Aorta (tissue), 5 donors: ENCODE data around the gene FBXO31. TPM values are rescaled to one million over a fixed set of nuclear protein-coding genes. Genes with fewer than 3 reads are reported as not detected.

Source experiments
- ATAC-seq: fragments of 200-7000 bp; cut with Tn5 transposase; one replicate; pipeline ENCODE4 v1.9.1; 2022; ENCODE audit warnings: moderate library complexity; ENCODE audit not compliant: low FRiP score
- DNase-seq, 2 donors: peaks; one replicate each; pipeline ENCODE4 v3.0.0-alpha.2; 2020
- H3K27ac ChIP-seq, 2 donors: one replicate each; pipeline ENCODE4 v1.5.1; 2013; ENCODE audit warnings: low read length in 2 of 2, mild to moderate bottlenecking in 2 of 2, moderate library complexity in 2 of 2, control low read depth in 1 of 2, inconsistent platforms in 1 of 2, low read depth in 1 of 2
- H3K27me3 ChIP-seq, 2 donors: one replicate each; pipeline ENCODE4 v1.6.1; 2013; ENCODE audit warnings: control low read depth in 1 of 2, low read length in 1 of 2, mild to moderate bottlenecking in 1 of 2, moderate library complexity in 1 of 2; ENCODE audit not compliant: insufficient read depth in 2 of 2, control insufficient read depth in 1 of 2
- H3K36me3 ChIP-seq, 2 donors: one replicate each; pipeline ENCODE4 v1.6.1; 2013; ENCODE audit warnings: control low read depth in 1 of 2, low read length in 1 of 2, mild to moderate bottlenecking in 1 of 2; ENCODE audit not compliant: insufficient read depth in 2 of 2, control insufficient read depth in 1 of 2
- H3K4me1 ChIP-seq, 2 donors: one replicate each; pipeline ENCODE4 v1.6.1; 2013; ENCODE audit warnings: low read length in 2 of 2, control low read depth in 1 of 2, mild to moderate bottlenecking in 1 of 2, moderate library complexity in 1 of 2; ENCODE audit not compliant: insufficient read depth in 2 of 2, control insufficient read depth in 1 of 2
- H3K4me3 ChIP-seq, 2 donors: one replicate each; pipeline ENCODE4 v1.5.1; 2013; ENCODE audit warnings: low read length in 2 of 2, control low read depth in 1 of 2, mild to moderate bottlenecking in 1 of 2
- H3K9me3 ChIP-seq: one replicate; pipeline ENCODE4 v1.6.1; 2013; ENCODE audit warnings: mild to moderate bottlenecking, low read length; ENCODE audit not compliant: control insufficient read depth
- WGBS, 2 donors: extraction: QIAGEN DNeasy Blood & Tissue Kit; methylation state at CpG; one replicate each; pipeline ENCODE4 v1.1.7; 2013; 5-methylcytosine and 5-hydroxymethylcytosine counted together
- intact Hi-C, 2 donors: fragments of 100-400 bp; cut with DNase I; formaldehyde crosslinking; loops; one replicate each; pipeline versions ENCODE4 v1.14.2 to v1.15.0; 2022
- polyA plus RNA-seq, 2 donors: library from polyadenylated mRNA; stranded (reverse); fragments of 200-250 nt; gene quantifications; one replicate each; pipeline ENCODE4 v1.2.3, GENCODE V29; 2013
- total RNA-seq, 2 donors: library from RNA; stranded (reverse); fragmentation: NEBNext Ultra II Directional; extraction: Animal tissue kit (Norgen Biotek cat#: 25700); gene quantifications; one replicate each; pipeline ENCODE4 v1.2.1, GENCODE V29; 2021
- donor health status: healthy with polysubstance abuse.
- donor health status: Bipolar disorder and iron deficiency.
- donor health status: DM: no; HTN: no; CAD: no.
- donor health status: DM: no; HTN: no; CAD: no.
- donor health status: DM: yes; HTN: yes; CAD: no.

The FBXO31 gene
- total and polyA plus RNA-seq, 4 donors, result 6.0 to 57.9 (median 41.1) TPM

DNA sequence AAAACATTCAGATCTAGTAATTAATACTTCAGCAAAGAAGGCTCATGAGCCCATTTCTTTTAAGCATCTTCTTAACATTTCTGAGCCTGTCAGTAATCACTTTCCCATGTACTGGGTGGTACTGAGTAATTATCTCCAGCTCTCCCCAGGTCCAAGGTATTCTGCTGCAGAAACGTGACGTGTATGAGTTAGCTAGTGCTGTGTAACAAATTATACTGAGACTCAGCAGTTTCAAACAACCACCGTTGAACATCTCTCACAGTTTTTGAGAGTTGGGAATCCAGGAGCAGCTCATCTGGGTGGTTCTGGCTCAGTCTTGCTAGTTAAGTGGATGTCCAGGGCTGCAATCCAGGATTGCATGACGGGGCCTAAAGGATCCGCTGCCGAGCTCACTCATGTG, 91.6 kb downstream of the FBXO31 start:
- WGBS, 2 donors, result 86 to 99% methylated on average over 6 of the region's 6 CpGs
- ATAC-seq, result no peak
- intact Hi-C loops, result no loop called here
- no peak for DNase-seq
- no peak overlapping the region for H3K27ac ChIP-seq
- H3K4me3 ChIP-seq, result no peak overlapping the region
- H3K4me1 ChIP-seq, result no peaks in the 10 kb centered on the region
- no peaks in the 10 kb centered on the region for H3K36me3 ChIP-seq
- H3K27me3 ChIP-seq, result no peaks in the 10 kb centered on the region
- H3K9me3 ChIP-seq, result peaks cover 2% of the 10 kb centered on the region

DNA sequence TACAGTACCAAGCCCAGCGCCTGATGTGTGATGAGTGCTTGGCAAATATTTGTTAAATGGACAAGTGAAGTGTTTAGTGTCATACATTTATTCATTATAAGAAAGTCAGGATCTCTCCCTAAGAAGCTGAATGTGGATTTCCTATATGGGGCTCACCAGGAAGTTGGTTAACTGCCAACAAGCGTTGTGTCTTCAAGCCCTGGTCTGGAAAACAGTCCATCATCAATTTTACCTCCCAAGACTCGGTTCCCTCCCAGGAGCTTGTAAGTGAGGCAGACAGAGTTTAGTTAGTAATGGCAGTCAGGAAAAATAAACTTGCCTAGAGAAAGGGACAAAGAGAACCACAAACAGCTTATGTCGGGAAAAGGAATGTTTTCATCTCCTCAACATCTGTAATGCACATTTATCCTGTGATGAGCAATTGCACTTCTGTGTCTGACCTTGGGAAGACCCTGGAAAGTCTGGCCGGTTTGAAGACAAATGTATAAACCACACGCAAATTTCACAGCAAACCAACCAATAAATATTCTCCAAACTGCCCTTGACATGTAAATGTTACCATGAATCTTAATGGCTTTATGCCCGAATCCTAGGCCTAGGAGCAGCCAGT, 94.7 kb downstream of the FBXO31 start:
- Histone ChIP-seq H3K36me3 (no peaks in the 10 kb centered on the region), H3K4me1 (no peaks in the 10 kb centered on the region), H3K9me3 (peaks cover 2% of the 10 kb centered on the region), H3K27ac (no peak overlapping the region), H3K27me3 (no peaks in the 10 kb centered on the region), H3K4me3 (no peak overlapping the region)
- ATAC-seq (no peak), DNase-seq (no peak)
- intact Hi-C loops, result no loop called here
- 64 to 71% methylated on average over 7 of the region's 7 CpGs for WGBS, 2 donors

DNA sequence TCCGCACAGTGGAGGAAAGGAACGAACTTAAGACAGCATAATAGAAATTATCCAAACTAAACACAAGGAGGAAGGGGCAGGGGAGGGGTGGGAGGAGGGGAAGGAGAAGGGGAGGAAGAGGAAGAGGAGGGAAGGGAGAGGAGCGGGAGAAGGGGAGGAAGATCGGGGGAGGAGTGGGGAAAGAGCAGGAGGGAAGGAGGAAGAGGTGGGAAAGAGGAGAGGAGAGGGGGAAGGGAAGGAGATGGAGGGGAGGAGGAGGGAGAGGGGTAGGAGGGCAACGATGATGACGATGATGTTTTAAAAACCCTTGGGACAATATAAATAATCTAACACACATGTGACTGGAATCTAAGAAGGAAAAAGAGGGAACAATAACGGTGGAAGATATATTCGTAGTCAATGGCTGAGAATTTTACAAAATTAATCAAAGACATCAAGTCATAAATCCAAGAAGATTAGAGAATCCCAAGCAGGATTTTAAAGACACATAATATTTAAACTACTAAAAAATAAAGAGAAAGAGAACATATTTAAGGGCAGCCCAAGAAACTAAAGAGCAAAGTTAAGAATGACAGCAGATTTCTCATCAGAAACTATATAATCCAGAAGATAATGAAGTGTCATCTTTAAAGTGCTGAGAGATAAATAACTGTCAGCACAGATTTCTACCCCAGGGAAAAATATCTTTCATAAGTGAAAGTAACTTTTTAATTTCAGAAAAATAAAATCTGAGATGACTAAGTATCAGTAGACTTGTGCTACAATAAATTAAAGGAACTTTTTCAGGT, 96.5 kb downstream of the FBXO31 start:
- intact Hi-C loops, result no loop called here
- no peak for DNase-seq
- no peaks in the 10 kb centered on the region for H3K9me3 ChIP-seq
- no peak overlapping the region for H3K4me3 ChIP-seq
- WGBS, 2 donors, result 60 to 70% methylated on average over 8 of the region's 8 CpGs
- H3K27me3 ChIP-seq, result no peaks in the 10 kb centered on the region
- H3K36me3 ChIP-seq, result no peaks in the 10 kb centered on the region
- ATAC-seq, result no peak
- H3K4me1 ChIP-seq, result no peaks in the 10 kb centered on the region
- no peak overlapping the region for H3K27ac ChIP-seq

DNA sequence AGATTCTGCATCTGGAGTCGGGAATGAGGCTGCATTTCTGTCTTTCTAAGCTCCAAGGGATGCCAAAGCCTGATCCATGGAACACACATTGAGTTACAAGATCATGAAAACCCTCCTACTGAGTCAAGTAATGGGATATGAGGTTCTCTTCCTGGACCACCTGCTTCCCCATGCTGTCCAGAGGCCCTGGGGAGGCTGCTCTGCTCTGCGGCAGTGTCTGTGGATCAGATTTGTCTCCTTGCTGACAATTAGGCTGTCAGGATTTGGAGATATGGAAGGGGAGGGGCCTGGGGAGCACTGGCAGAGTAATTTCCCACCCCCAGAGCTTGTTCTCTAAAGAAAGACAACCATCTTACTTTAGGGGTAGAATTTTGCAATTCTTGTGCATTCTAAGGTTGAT, 99.4 kb downstream of the FBXO31 start:
- Histone ChIP-seq H3K4me3 (no peak overlapping the region), H3K36me3 (no peaks in the 10 kb centered on the region), H3K4me1 (no peaks in the 10 kb centered on the region), H3K27me3 (no peaks in the 10 kb centered on the region), H3K9me3 (no peaks in the 10 kb centered on the region), H3K27ac (no peak overlapping the region)
- no peak for ATAC-seq
- no peak for DNase-seq
- intact Hi-C loops, result no loop called here
- 85 to 92% methylated on average over 2 of the region's 2 CpGs for WGBS, 2 donors

DNA sequence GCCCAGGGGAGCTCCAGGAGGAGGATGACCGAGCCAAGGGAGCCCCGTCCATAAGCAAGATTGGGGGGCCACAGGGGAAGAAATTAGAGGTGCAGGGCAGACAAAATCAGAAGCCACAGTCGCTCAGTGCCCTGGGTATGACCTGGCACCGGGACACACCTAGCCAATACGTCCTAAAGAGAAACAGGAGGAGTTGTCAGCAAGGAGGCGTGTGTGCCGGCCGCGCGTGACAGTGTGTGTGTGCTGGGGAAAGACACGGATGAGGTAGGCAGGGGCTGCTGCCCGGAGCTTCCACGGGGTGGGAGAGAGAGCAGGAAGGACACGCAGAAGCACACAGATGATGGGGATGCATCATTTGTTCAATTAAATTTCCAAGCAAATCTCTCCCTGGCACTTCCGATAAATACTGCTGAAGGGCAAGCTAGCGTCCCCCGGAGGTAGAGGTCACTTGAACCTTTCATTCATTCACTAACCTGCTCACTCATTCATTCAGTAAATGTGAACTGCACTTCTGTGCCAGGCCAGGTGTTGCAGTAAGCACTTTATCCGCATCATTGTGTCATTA, 104.4 kb downstream of the FBXO31 start:
- H3K4me3 ChIP-seq, result no peak overlapping the region
- H3K4me1 ChIP-seq, result no peaks in the 10 kb centered on the region
- DNase-seq (no peak), ATAC-seq (no peak)
- H3K27ac ChIP-seq, result no peak overlapping the region
- 65% methylated on average over 18 of the region's 18 CpGs for WGBS, 2 donors
- H3K9me3 ChIP-seq, result no peaks in the 10 kb centered on the region
- intact Hi-C loops, result loop anchor here (1.0 to 10.0 kb wide), 4 partner anchors 77 to 716 kb away; no protein-coding TSS in a partner anchor
- H3K27me3 ChIP-seq, result no peaks in the 10 kb centered on the region
- no peaks in the 10 kb centered on the region for H3K36me3 ChIP-seq

DNA sequence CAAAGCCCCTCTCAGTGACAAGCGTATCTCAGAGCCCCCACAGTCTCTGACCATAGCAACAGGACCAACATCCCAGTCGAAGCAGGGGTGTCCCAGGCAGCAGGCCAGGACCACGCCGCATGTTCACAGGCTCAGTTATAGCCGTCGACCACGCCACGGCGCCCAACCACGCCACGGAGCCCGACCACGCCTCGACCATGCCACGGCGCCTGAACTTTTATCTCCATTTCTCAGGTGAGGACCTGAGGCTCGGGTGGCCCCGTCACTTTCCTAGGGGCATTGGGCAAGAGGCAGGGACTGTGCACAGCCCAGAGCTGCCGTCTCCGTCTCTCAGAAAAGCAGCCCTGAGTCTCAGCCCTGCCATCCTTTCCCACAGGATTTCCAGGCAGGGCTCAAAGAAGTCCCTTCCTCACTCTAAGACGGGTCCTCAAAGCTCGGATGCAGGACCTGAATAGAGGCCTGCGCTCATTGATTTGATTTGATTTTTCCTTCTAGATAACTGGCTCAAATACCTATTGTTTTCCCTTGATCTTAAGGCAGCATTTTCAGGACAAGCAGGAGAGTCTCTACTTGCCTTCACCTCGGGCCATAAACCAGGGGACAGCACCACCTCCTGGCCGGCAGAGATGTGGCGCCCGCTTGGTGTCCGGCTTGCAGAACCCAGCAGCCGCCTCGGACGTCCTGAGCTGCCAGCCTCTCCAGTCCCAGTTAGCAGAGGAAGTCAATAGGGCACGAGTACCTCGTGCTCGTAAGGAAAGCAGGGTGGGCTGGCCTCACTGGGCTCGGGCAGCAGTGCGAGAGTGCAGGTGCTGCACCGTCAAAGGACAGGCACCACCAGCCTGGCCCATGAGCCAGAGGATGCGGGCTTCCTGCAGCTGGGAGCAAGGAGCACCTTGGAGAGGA, 105.1 kb downstream of the FBXO31 start:
- H3K36me3 ChIP-seq, result no peaks in the 10 kb centered on the region
- no peaks in the 10 kb centered on the region for H3K4me1 ChIP-seq
- WGBS, 2 donors, result 48% methylated on average over 38 of the region's 38 CpGs
- no peaks in the 10 kb centered on the region for H3K9me3 ChIP-seq
- H3K27me3 ChIP-seq, result no peaks in the 10 kb centered on the region
- intact Hi-C loops, result loop anchor here (1.0 to 10.0 kb wide), 4 partner anchors 76 to 715 kb away; no protein-coding TSS in a partner anchor
- no peak overlapping the region for H3K4me3 ChIP-seq
- DNase-seq (peak; percentile 88 to 94), ATAC-seq (peak; percentile 91)
- H3K27ac ChIP-seq, result no peak overlapping the region

Other genes starting within 250 kb of the FBXO31 start
- gene C16orf95, start 66.4 kb downstream of the FBXO31 start, total RNA-seq, result 1 to 10 TPM; 2.2 to 3.5 TPM
- gene C16orf95, start 66.4 kb downstream of the FBXO31 start, polyA plus RNA-seq, result 1 to 10 TPM; 5.0 to 6.6 TPM
- gene MAP1LC3B, start 8.6 kb upstream of the FBXO31 start, total RNA-seq, result 10 to 100 TPM; 57.0 to 60.8 TPM
- 10 to 100 TPM; 60.6 to 61.7 TPM for gene MAP1LC3B, start 8.6 kb upstream of the FBXO31 start, polyA plus RNA-seq
- gene ZCCHC14, start 109.2 kb upstream of the FBXO31 start, total RNA-seq, result 10 to 100 TPM; 32.5 to 42.5 TPM
- 10 to 100 TPM in 1 of 2 donors, 1 to 10 TPM in 1; 6.6 to 23.1 TPM for gene ZCCHC14, start 109.2 kb upstream of the FBXO31 start, polyA plus RNA-seq
- under 1 TPM; 0.21 to 0.26 TPM for gene JPH3, start 218.7 kb upstream of the FBXO31 start, total RNA-seq
- not detected for gene JPH3, start 218.7 kb upstream of the FBXO31 start, polyA plus RNA-seq